NCI-H2107 treated with DMSO at 0.1 percent for 48 hours (cell line): ENCODE measurements around the gene CD38.
"Not testable (repeated sequence)": the region's sequence is repeated elsewhere in the genome, so short reads cannot be mapped to it uniquely, and the experiment has no call there.

Experiments
- DNase-seq: peaks from one replicate; lab custom pipeline; 2025; ENCODE audit not compliant: unreplicated experiment; lab: John Stamatoyannopoulos, UW

CD38 gene

GRCh38 chr4:15861198-15861597 lies 83.1 kb downstream of the CD38 start:
- DNase-seq, result not testable (repeated sequence)

- no peak for DNase-seq
These were observed 86.8 kb downstream of the CD38 start for GRCh38 chr4:15864651-15865566.

GRCh38 chr4:15868111-15868510 lies 90.0 kb downstream of the CD38 start:
- DNase-seq, result no peak

- no peak for DNase-seq
These were observed 90.8 kb downstream of the CD38 start for GRCh38 chr4:15868826-15869413.

GRCh38 chr4:15870079-15870478 lies 92.0 kb downstream of the CD38 start:
- DNase-seq, result no peak

GRCh38 chr4:15870921-15871664 lies 93.0 kb downstream of the CD38 start:
- DNase-seq, result no peak

GRCh38 chr4:15873117-15873516 lies 95.0 kb downstream of the CD38 start:
- no peak for DNase-seq

- no peak for DNase-seq
These were observed 96.5 kb downstream of the CD38 start for GRCh38 chr4:15874671-15875070.

- DNase-seq, result no peak
These were observed 97.7 kb downstream of the CD38 start for GRCh38 chr4:15875663-15876460.

- DNase-seq, result no peak
These were observed 99.9 kb downstream of the CD38 start for GRCh38 chr4:15878011-15878410.

- DNase-seq, result no peak
These were observed 103.7 kb downstream of the CD38 start for GRCh38 chr4:15881820-15882219.

- no peak for DNase-seq
These were observed 104.6 kb downstream of the CD38 start for GRCh38 chr4:15882675-15883086.

- no peak for DNase-seq
These were observed 105.6 kb downstream of the CD38 start for GRCh38 chr4:15883610-15884243.

- no peak for DNase-seq
These were observed 106.5 kb downstream of the CD38 start for GRCh38 chr4:15884666-15885065.

- DNase-seq, result no peak
These were observed 107.3 kb downstream of the CD38 start for GRCh38 chr4:15885422-15885821.

- DNase-seq, result no peak
These were observed 110.4 kb downstream of the CD38 start for GRCh38 chr4:15888515-15888914.

GRCh38 chr4:15890246-15890829 lies 112.2 kb downstream of the CD38 start:
- no peak for DNase-seq

- DNase-seq, result no peak
These were observed 113.2 kb downstream of the CD38 start for GRCh38 chr4:15891312-15891711.

- DNase-seq, result no peak
These were observed 115.8 kb downstream of the CD38 start for GRCh38 chr4:15893962-15894361.

GRCh38 chr4:15894393-15894792 lies 116.3 kb downstream of the CD38 start:
- DNase-seq, result no peak
